GM23248 (cell line): ENCODE results near the gene IL13RA1. TPM values are rescaled to one million over a fixed set of nuclear protein-coding genes. Genes with fewer than 3 reads are reported as not detected.

Experiments
- DNase-seq: peaks from one replicate; pipeline ENCODE4 v3.0.0-alpha.2; 2015
- H2AFZ ChIP-seq: fragments of 200-600 bp; sonication (generic); 2 replicates; pipeline ENCODE4 v1.6.1; 2016; ENCODE audit warnings: antibody characterized with exemption
- H3F3A ChIP-seq: fragments of 200-600 bp; sonication (generic); 2 replicates; pipeline ENCODE4 v1.6.1; 2016; ENCODE audit warnings: mild to moderate bottlenecking, antibody characterized with exemption, mixed run types; ENCODE audit not compliant: insufficient read depth
- H3K27ac ChIP-seq: fragments of 200-600 bp; sonication (generic); 2 replicates; pipeline ENCODE4 v1.5.1; 2016; ENCODE audit warnings: mild to moderate bottlenecking
- H3K27me3 ChIP-seq: fragments of 200-600 bp; sonication (generic); replicated peaks from 2 replicates; pipeline ENCODE4 v1.6.1; 2016; ENCODE audit warnings: mild to moderate bottlenecking; ENCODE audit not compliant: insufficient read depth
- H3K36me3 ChIP-seq: fragments of 200-600 bp; sonication (generic); 2 replicates; pipeline ENCODE4 v1.6.1; 2016; ENCODE audit warnings: low read depth, mild to moderate bottlenecking
- H3K4me1 ChIP-seq: fragments of 200-600 bp; sonication (generic); 2 replicates; pipeline ENCODE4 v1.6.1; 2016; ENCODE audit warnings: mild to moderate bottlenecking; ENCODE audit not compliant: insufficient read depth
- H3K4me2 ChIP-seq: fragments of 200-600 bp; sonication (generic); one replicate; pipeline ENCODE4 v1.6.1; 2016; ENCODE audit warnings: mild to moderate bottlenecking; ENCODE audit not compliant: unreplicated experiment
- H3K4me3 ChIP-seq: fragments of 200-600 bp; sonication (generic); 2 replicates; pipeline ENCODE4 v1.5.1; 2016; ENCODE audit warnings: mild to moderate bottlenecking
- H3K79me2 ChIP-seq: fragments of 200-600 bp; sonication (generic); 2 replicates; pipeline ENCODE4 v1.6.1; 2016; ENCODE audit warnings: mild to moderate bottlenecking; ENCODE audit not compliant: insufficient read depth
- H3K9ac ChIP-seq: fragments of 200-600 bp; sonication (generic); 2 replicates; pipeline ENCODE4 v1.6.1; 2016; ENCODE audit warnings: mild to moderate bottlenecking
- H3K9me2 ChIP-seq: fragments of 200-600 bp; sonication (generic); 2 replicates; pipeline ENCODE4 v1.6.1; 2016; ENCODE audit warnings: mixed run types, mild to moderate bottlenecking, moderate library complexity; ENCODE audit not compliant: insufficient read depth
- H3K9me3 ChIP-seq: fragments of 200-600 bp; sonication (generic); one replicate; pipeline ENCODE4 v1.6.1; 2017; ENCODE audit warnings: low read depth
- H4K20me1 ChIP-seq: fragments of 200-600 bp; sonication (generic); 2 replicates; pipeline ENCODE4 v1.6.0; 2016; ENCODE audit not compliant: insufficient read depth
- EZH2 ChIP-seq: fragments of 200-600 bp; sonication (generic); IDR thresholded peaks from 2 replicates; pipeline ENCODE4 v1.6.1; 2018; ENCODE audit warnings: antibody characterized with exemption, mild to moderate bottlenecking; ENCODE audit not compliant: insufficient read depth, poor library complexity, severe bottlenecking
- EZH2phosphoT487 ChIP-seq: fragments of 200-600 bp; sonication (generic); IDR thresholded peaks from 2 replicates; pipeline ENCODE4 v1.6.1; 2018; ENCODE audit warnings: antibody characterized with exemption, moderate library complexity, mild to moderate bottlenecking, low read depth; ENCODE audit not compliant: insufficient read depth
- WGBS, 2 experiments: methylation state at CpG; one replicate each; pipeline ENCODE4 v1.1.6; 2015 to 2017; ENCODE audit warnings: low lambda C conversion rate in 2 of 2, low coverage in 1 of 2; ENCODE audit errors: missing lambda C conversion rate in 2 of 2; 5-methylcytosine and 5-hydroxymethylcytosine counted together
- in situ Hi-C: fragments of 300-500 bp; cut with MboI; formaldehyde crosslinking; loops from 2 replicates; pipeline ENCODE4 v1.15.0; 2020
- polyA plus RNA-seq: library from polyadenylated mRNA; unstranded; fragments of >200 nt; fragmentation: Nextera tagmentation; extraction: Ambion mirVana; gene quantifications from 2 replicates; pipeline ENCODE4 v1.2.1, GENCODE V29; 2016
- total RNA-seq: library from RNA; depleted of rRNA; stranded (reverse); fragments of >200 nt; shearing (Covaris generic); gene quantifications from 2 replicates; pipeline ENCODE4 v1.2.3, GENCODE V29; 2014

Gene IL13RA1
- total and polyA plus RNA-seq, 2 experiments from 2014 or later, result 47.9 to 51.2 TPM

- no peaks in the 10 kb centered on the region for H3F3A ChIP-seq
- H3K9ac ChIP-seq, result no peak overlapping the region
- H3K9me2 ChIP-seq, result no peaks in the 10 kb centered on the region
- no peak overlapping the region for H2AFZ ChIP-seq
- H3K4me2 ChIP-seq, result no peak overlapping the region
- no peak overlapping the region for H3K27ac ChIP-seq
- in situ Hi-C loops, result no loop called here
- no peaks in the 10 kb centered on the region for H3K4me1 ChIP-seq
- TF ChIP-seq EZH2, result no peak
- TF ChIP-seq EZH2phosphoT487, result no peak
- H3K36me3 ChIP-seq, result no peaks in the 10 kb centered on the region
- no peaks in the 10 kb centered on the region for H3K9me3 ChIP-seq
- 79 to 85% methylated on average over 4 of the region's 4 CpGs for WGBS, 2 experiments
- DNase-seq, result no peak
- H3K27me3 ChIP-seq, result no peaks in the 10 kb centered on the region
- no peaks in the 10 kb centered on the region for H4K20me1 ChIP-seq
- no peak overlapping the region for H3K4me3 ChIP-seq
- H3K79me2 ChIP-seq, result no peaks in the 10 kb centered on the region
Measured at GRCh38 chrX:118764122-118764521, 36.7 kb downstream of the IL13RA1 start.

GRCh38 chrX:118770133-118770760 lies 42.8 kb downstream of the IL13RA1 start:
- H3F3A ChIP-seq, result no peaks in the 10 kb centered on the region
- H3K27me3 ChIP-seq, result no peaks in the 10 kb centered on the region
- H3K9ac ChIP-seq, result no peak overlapping the region
- no peaks in the 10 kb centered on the region for H4K20me1 ChIP-seq
- no peak overlapping the region for H2AFZ ChIP-seq
- H3K4me3 ChIP-seq, result no peak overlapping the region
- H3K9me3 ChIP-seq, result no peaks in the 10 kb centered on the region
- no peaks in the 10 kb centered on the region for H3K4me1 ChIP-seq
- no peaks in the 10 kb centered on the region for H3K79me2 ChIP-seq
- WGBS, 2 experiments, result 97% methylated on average over 28 to 38 of the region's 38 CpGs
- H3K4me2 ChIP-seq, result no peak overlapping the region
- no peak overlapping the region for H3K27ac ChIP-seq
- H3K36me3 ChIP-seq, result no peaks in the 10 kb centered on the region
- H3K9me2 ChIP-seq, result no peaks in the 10 kb centered on the region
- TF ChIP-seq EZH2phosphoT487, result no peak
- TF ChIP-seq EZH2, result no peak
- in situ Hi-C loops, result no loop called here
- DNase-seq, result no peak

- Histone ChIP-seq H2AFZ (no peak overlapping the region), H3K4me2 (no peak overlapping the region), H4K20me1 (no peaks in the 10 kb centered on the region), H3K4me3 (no peak overlapping the region), H3F3A (no peaks in the 10 kb centered on the region), H3K79me2 (no peaks in the 10 kb centered on the region), H3K36me3 (no peaks in the 10 kb centered on the region), H3K9ac (no peak overlapping the region), H3K9me2 (no peaks in the 10 kb centered on the region), H3K27ac (no peak overlapping the region), H3K9me3 (no peaks in the 10 kb centered on the region), H3K4me1 (no peaks in the 10 kb centered on the region), H3K27me3 (no peaks in the 10 kb centered on the region)
- in situ Hi-C loops, result no loop called here
- TF ChIP-seq EZH2phosphoT487 (no peak), EZH2 (no peak)
- DNase-seq, result no peak
- WGBS, 2 experiments, result 97 to 100% methylated on average over 4 of the region's 4 CpGs
Measured at GRCh38 chrX:118772051-118772450, 44.6 kb downstream of the IL13RA1 start.

- Histone ChIP-seq H2AFZ (no peak overlapping the region), H3K4me1 (no peaks in the 10 kb centered on the region), H3K9me2 (no peaks in the 10 kb centered on the region), H3F3A (no peaks in the 10 kb centered on the region), H3K79me2 (no peaks in the 10 kb centered on the region), H3K27ac (no peak overlapping the region), H3K36me3 (no peaks in the 10 kb centered on the region), H3K4me3 (no peak overlapping the region), H4K20me1 (no peaks in the 10 kb centered on the region), H3K4me2 (no peak overlapping the region), H3K9ac (no peak overlapping the region), H3K9me3 (no peaks in the 10 kb centered on the region), H3K27me3 (no peaks in the 10 kb centered on the region)
- DNase-seq, result no peak
- in situ Hi-C loops, result no loop called here
- TF ChIP-seq EZH2, result no peak
- no peak for TF ChIP-seq EZH2phosphoT487
- WGBS, 2 experiments, result 88 to 99% methylated on average over 5 of the region's 5 CpGs
Measured at GRCh38 chrX:118773782-118774181, 46.4 kb downstream of the IL13RA1 start.
